ENCODE results near the gene PEPD.
"Not testable (repeated sequence)": the region's sequence is repeated elsewhere in the genome, so short reads cannot be mapped to it uniquely, and the experiment has no call there.

PEPD gene

DNA sequence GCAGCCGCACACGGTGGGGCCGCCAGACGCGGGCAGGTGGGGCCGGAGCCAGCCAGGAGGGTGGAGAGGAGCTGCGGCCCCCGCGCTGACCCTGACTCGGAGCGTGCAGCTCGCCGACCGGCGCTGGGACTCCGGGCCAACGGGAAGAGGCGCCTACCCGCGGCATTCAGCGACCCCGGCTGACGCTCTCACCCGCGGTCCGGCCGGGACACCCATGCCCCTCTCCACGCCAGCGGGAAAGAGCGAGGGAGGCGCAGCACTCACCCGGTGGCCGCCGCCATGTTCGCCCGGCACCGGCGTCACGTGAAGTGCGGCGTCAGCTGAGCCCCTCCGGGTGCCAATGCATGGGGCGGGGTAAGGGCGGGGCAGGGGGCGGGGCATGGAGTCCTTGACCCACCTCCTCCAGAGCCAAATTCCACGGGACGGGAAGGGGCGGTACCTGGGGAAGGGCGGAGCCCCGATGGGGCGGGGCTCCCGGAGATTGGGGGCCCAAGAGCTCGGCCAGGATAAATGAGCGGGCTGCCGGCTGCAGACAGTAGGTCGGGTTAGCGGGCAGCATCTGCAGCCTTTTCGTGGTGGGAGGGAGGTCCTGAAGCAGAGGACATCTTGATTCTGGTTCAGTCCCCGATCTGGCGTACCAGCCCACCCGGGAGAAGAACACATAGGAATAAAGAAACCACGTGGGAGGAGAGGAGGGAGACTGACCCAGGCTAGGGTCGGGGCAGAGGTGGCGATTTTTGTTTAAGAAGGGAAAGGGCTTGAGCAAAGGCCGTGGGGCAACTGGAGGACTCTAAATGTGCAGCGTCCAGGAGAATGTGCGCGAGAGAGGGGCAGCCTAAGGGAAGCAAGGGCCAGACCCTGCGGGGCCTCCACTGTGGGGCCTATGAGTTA lies at the start of gene PEPD:
Gene PEPD, minus strand, starts transcription at position 312 of the 891 bp plus-strand sequence. Its CDS starts 31 bp downstream, at position 281.
- DNase-seq (ENCODE audit: low read depth): peak; percentile 66

- DNase-seq (ENCODE audit: low read depth): no peak
Measured at GRCh38 chr19:33569821-33570220, 48.2 kb upstream of the PEPD start.

- no peak for DNase-seq (ENCODE audit: low read depth)
Measured at GRCh38 chr19:33568706-33569105, 47.1 kb upstream of the PEPD start.

DNA sequence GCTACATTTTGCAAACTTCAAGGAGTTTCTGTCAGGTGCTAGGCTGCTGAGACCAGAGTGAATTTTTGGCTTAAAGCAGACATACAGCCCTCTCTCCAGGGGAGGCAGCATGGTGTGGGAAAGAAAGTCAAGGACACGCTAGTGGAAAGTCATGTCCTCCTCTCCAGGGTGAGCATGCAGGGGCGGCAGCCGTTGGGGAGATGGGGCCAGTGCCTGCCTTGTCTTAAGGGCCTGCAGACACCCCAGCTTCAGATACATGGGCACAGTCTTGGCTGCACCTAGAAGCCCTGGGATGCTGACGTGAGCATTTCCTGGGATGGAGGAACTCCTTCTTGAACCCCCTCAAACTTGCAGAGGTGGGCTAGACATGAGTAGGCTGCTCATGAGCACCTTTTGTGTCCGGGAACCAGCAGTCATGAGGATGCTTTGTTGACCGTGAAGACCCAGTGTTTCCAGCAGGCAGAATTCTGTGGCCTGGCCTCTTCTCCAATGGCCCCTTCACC lies 43.3 kb upstream of the PEPD start:
- DNase-seq (ENCODE audit: low read depth): no peak

- no peak for DNase-seq (ENCODE audit: low read depth)
Measured at GRCh38 chr19:33562636-33563035, 41.0 kb upstream of the PEPD start.

DNA sequence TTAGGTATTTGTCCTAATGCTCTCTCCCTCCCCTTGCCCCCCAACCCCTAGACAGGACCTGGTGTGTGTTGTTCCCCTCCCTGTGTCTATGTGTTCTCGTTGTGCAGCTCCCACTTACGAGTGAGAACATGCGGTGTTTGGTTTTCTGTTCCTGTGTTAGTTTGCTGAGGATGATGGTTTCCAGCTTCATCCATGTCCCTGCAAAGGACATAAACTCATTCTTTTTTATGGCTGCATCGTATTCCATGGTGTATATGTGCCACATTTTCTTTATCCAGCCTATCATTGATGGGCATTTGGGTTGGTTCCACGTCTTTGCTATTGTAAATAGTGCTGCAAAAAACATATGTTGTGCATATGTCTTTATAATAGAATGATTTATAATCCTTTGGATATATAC lies 40.1 kb upstream of the PEPD start:
- not testable (repeated sequence) for DNase-seq (ENCODE audit: low read depth)

DNA sequence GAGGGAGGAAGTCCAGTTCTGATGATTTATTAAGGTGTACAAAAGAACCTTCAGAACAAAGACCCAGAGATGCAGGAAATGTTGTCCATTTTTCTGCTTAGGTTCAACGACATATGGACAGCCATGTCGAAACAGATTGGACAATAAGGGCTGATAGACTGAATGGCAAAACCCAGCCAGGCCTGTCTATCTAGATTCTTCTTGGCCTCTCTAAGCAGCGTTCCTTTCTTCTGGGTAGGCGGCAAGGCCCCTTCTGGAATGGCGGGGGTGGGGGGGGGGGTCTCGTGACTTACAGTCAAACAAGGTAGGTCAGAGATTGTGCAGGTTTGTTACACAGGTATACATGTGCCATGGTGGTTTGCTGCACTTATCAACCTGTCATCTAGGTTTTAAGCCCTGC lies 39.7 kb upstream of the PEPD start:
- DNase-seq (ENCODE audit: low read depth): no peak

GRCh38 chr19:33559996-33560395 lies 38.4 kb upstream of the PEPD start:
- no peak for DNase-seq (ENCODE audit: low read depth)

DNA sequence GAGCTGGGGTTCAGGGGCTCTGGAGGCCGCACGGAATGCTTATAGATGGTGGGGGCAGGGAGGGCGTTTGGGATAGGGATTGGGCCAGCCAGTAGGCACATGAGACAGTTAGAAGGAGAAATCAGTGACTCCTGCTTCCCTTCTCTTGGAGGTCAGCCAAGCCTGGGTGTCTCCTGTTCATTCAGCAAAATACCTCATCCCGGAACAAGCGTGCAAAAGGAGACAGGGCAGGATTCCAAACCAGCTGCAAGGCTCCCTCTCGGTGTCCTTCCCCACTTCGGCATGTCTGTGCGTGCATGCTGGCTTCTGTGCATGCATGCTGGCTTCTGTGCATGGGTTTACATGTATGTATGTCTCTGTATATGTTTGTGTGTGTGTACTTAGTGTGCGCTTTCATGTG lies 37.3 kb upstream of the PEPD start:
- no peak for DNase-seq (ENCODE audit: low read depth)

DNA sequence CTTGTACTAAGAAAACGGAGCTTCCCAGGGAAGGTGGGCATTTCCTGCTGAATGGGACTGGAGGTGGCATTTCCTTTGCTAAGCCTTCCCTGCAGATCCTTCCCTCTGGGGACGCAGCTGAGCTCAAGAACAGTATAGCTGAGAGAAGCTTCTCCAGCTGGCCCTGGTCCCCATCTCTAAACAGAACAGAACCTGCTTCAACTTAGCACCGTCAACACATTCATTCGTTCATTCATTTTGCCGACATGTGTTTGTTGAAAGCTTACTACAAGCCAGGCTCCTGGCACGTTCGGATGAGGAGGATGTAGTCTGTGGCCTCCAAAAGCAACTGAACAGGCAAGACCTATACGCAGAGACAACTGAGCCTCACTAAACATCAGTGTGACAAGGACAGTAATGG lies 36.6 kb upstream of the PEPD start:
- DNase-seq (ENCODE audit: low read depth): no peak

GRCh38 chr19:33557720-33558119 lies 36.1 kb upstream of the PEPD start:
- no peak for DNase-seq (ENCODE audit: low read depth)

- no peak for DNase-seq (ENCODE audit: low read depth)
Measured at GRCh38 chr19:33557196-33557595, 35.6 kb upstream of the PEPD start.

DNA sequence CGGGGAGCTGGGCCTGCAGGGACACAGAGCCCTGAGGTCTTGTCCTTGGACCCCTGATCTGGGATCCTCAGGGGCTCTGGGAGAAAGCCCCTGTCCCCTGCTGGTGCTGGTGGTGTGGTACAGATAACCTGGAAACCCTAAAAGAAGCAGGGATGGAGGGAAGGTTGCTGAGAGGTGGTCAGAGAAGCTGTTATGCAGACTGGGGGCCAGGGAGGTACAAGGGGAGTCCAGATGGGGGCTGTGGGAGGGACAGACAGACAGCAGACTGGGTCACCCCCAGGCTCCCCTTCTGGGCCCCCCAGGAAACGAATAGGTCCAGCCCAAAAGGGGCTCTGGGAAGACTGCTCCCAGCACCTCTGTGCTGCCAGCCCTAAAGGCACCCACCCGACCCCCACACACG lies 34.7 kb upstream of the PEPD start:
- no peak for DNase-seq (ENCODE audit: low read depth)

- not testable (repeated sequence) for DNase-seq (ENCODE audit: low read depth)
Measured at GRCh38 chr19:33555726-33556125, 34.1 kb upstream of the PEPD start.

- no peak for DNase-seq (ENCODE audit: low read depth)
Measured at GRCh38 chr19:33554821-33555220, 33.2 kb upstream of the PEPD start.

- DNase-seq (ENCODE audit: low read depth): no peak
Measured at GRCh38 chr19:33554391-33554790, 32.8 kb upstream of the PEPD start.

DNA sequence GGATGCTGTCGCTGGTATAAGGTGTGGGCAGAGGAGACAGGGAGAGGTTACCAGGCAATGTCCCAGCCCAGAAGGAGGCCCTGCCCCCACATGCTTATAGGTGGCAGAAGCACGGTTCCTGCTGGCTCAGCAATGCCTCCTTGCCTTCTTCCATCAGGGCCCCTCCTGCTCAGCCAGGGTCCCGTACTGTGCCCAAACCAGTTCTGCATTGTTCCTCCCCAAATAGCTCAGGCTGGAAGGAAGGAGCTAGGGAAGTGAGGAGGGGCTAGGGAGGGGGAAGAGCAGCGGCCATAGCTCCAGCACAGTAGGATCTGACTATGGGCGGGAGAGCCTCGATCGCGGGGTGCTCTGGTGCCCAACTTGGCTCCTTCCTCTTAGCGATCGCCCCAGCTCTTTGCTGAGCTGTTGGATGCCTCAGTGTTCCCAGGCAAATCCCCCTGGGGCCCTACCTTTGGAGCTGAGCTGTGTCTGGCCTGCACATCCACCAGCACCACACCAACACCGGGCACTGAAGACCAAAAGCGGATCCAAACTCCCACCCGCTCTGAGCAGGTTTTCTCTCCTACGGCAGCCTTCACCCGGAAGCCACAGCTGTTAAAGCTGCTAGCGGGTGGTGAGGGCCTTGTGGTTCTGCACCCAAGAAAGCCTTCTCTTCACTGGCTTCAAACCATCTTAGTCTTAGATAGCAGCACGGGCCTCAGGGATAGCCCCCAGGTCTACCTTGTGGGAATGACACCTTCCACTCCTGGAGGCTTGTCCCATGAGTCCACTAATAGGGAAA lies 32.1 kb upstream of the PEPD start:
- no peak for DNase-seq (ENCODE audit: low read depth)

DNA sequence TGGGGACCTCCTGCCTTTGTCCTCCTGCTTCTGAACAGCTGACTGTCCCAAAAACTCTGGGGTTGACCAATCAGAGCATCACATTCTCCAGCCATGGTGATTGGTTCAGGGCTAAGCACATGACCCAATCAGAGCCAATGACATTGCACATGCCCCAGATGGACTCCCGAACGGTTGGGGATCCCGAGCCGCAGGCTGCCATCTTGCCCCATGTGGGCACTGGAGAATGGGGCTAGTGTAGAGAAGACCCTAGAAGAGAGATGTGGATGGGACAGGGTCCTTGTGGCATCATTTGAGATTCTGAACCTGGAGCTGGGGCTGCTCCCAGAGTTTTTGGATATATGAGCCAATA lies 31.3 kb upstream of the PEPD start:
- no peak for DNase-seq (ENCODE audit: low read depth)

- no peak for DNase-seq (ENCODE audit: low read depth)
Measured at GRCh38 chr19:33552191-33552927, 30.8 kb upstream of the PEPD start.

DNA sequence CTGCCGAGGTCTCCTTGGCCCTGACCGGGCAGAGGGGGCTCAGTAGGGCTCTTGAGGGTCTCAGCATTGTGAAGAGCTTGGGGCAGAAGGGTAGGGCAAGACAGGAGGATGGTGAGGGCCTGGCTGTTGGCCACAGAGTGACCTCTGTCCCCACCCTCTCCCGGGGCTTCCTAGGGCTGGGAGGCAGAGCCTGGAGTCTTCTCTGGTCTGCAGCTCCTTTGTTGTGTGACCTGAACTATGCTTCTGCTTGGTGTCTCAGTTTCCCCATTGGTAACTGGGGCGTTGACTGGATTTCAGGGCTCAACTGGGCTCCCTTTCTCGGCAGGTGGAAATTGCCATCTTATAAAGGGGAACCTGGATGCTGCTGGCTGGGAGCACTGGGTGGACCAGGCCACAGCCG lies 30.1 kb upstream of the PEPD start:
- DNase-seq (ENCODE audit: low read depth): no peak

DNA sequence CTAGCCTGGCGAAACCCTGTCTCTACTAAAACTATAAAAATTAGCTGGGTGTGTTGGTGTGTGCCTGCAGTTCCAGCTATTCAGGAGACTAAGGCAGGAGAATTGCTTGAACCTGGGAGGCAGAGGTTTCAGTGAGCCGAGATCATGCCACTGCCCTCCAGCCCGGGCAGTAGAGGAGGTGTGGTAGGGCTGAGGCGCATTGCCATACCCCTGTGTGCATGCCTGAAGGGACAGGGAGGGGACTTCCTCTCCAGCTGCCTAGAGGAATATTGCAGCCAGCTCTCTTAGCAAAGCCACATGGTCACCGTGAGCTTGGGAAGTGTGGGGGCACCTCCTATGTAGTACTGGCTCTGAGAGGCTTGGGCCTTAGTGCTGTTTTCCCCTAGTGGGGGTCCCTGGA lies 29.2 kb upstream of the PEPD start:
- no peak for DNase-seq (ENCODE audit: low read depth)

DNA sequence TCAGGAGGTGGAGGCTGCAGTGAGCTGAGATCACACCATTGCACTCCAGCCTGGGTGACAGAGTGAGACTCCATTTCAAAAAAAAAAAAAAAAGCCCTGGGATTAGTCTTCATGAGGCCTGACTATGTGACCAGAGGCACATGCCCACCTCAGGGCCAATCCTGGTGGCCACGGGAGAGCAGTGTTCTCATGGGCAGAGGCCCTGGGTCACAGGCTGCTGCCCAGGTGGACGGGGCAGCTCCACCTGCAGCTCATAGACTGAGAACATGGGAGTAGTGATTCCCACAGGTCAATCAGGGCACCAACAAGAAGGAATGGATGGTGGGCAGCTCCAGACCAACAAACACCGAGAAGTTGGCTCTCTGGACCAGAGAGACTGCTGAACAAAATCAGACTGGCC lies 26.1 kb upstream of the PEPD start:
- no peak for DNase-seq (ENCODE audit: low read depth)

- no peak for DNase-seq (ENCODE audit: low read depth)
Measured at GRCh38 chr19:33546656-33547055, 25.1 kb upstream of the PEPD start.
